GM23338 (cell line): ENCODE measurements around the gene ACTR1A. TPM values are rescaled to one million over a fixed set of nuclear protein-coding genes. Genes with fewer than 3 reads are reported as not detected.
A peak's percentile ranks its signal among the peaks of the same experiment; 100 is the strongest.

ENCODE experiments used
- ATAC-seq: fragments of 200-7000 bp; cut with Tn5 transposase; 3 replicates; pipeline ENCODE4 v1.9.1; 2020
- DNase-seq: peaks from one replicate; pipeline ENCODE4 v3.0.0-alpha.2; 2015; ENCODE audit warnings: low spot score
- H2AFZ ChIP-seq: fragments of 200-600 bp; sonication (generic); 2 replicates; pipeline ENCODE4 v1.8.0; 2016; ENCODE audit warnings: antibody characterized with exemption, mild to moderate bottlenecking, moderate library complexity
- H3F3A ChIP-seq: fragments of 200-600 bp; sonication (generic); replicated peaks from 2 replicates; pipeline ENCODE4 v1.8.0; 2017; ENCODE audit warnings: antibody characterized with exemption, mixed run types, low read depth
- H3K27ac ChIP-seq: fragments of 200-600 bp; sonication (generic); 2 replicates; pipeline ENCODE4 v1.6.1; 2016; ENCODE audit warnings: low read depth
- H3K27me3 ChIP-seq: fragments of 200-600 bp; sonication (generic); 2 replicates; pipeline ENCODE4 v1.8.0; 2016; ENCODE audit warnings: mild to moderate bottlenecking, mixed run types, moderate library complexity; ENCODE audit not compliant: insufficient read depth
- H3K36me3 ChIP-seq: fragments of 200-600 bp; sonication (generic); 2 replicates; pipeline ENCODE4 v1.8.0; 2016; ENCODE audit warnings: mild to moderate bottlenecking; ENCODE audit not compliant: insufficient read depth
- H3K4me1 ChIP-seq: fragments of 200-600 bp; sonication (generic); 2 replicates; pipeline ENCODE4 v1.8.0; 2016; ENCODE audit warnings: mild to moderate bottlenecking, moderate library complexity; ENCODE audit not compliant: insufficient read depth
- H3K4me2 ChIP-seq: fragments of 200-600 bp; sonication (generic); 2 replicates; pipeline ENCODE4 v1.7.1; 2017; ENCODE audit warnings: mixed run types
- H3K4me3 ChIP-seq: fragments of 200-600 bp; sonication (generic); 2 replicates; pipeline ENCODE4 v1.6.1; 2016; ENCODE audit warnings: mixed run types
- H3K79me2 ChIP-seq: fragments of 200-600 bp; sonication (generic); replicated peaks from 2 replicates; pipeline ENCODE4 v1.8.0; 2017; ENCODE audit warnings: mild to moderate bottlenecking; ENCODE audit not compliant: insufficient read depth
- H3K9me2 ChIP-seq: fragments of 200-600 bp; sonication (generic); 2 replicates; pipeline ENCODE4 v1.8.0; 2017; ENCODE audit not compliant: insufficient read depth
- H4K20me1 ChIP-seq: fragments of 200-600 bp; sonication (generic); replicated peaks from 2 replicates; pipeline ENCODE4 v1.8.0; 2017; ENCODE audit warnings: mild to moderate bottlenecking; ENCODE audit not compliant: insufficient read depth
- H3K27ac Mint-ChIP-seq: 2 replicates; pipeline ENCODE4 v1.8.0; 2020; ENCODE audit warnings: inconsistent platforms, mild to moderate bottlenecking, moderate library complexity, mixed read lengths
- H3K27me3 Mint-ChIP-seq: 3 replicates; pipeline ENCODE4 v1.8.0; 2022; ENCODE audit warnings: low read depth, mild to moderate bottlenecking, moderate library complexity, mixed read lengths, inconsistent platforms; ENCODE audit not compliant: insufficient read depth, poor library complexity
- H3K36me3 Mint-ChIP-seq: 3 replicates; pipeline ENCODE4 v1.8.0; 2021; ENCODE audit warnings: low read depth, mild to moderate bottlenecking, inconsistent platforms, moderate library complexity, mixed read lengths
- H3K4me1 Mint-ChIP-seq: 3 replicates; pipeline ENCODE4 v1.8.0; 2020; ENCODE audit warnings: mild to moderate bottlenecking, inconsistent platforms, mixed read lengths
- H3K4me3 Mint-ChIP-seq: 3 replicates; pipeline ENCODE4 v1.8.0; 2021; ENCODE audit warnings: moderate library complexity, mild to moderate bottlenecking, inconsistent platforms, mixed read lengths
- H3K9me3 Mint-ChIP-seq: 3 replicates; pipeline ENCODE4 v1.8.0; 2020; ENCODE audit warnings: moderate library complexity, mild to moderate bottlenecking, inconsistent platforms, mixed read lengths
- CREB1 ChIP-seq: fragments of 250-450 bp; sonication (Bioruptor Pico); IDR thresholded peaks from 2 replicates; pipeline ENCODE4 v1.5.0; 2020; ENCODE audit warnings: low read depth, mild to moderate bottlenecking, moderate library complexity
- CTCF ChIP-seq, 2 experiments: fragments of 200-600 bp in 1 of 2; sonication (generic) in 1 of 2; conservative IDR thresholded peaks; 2 replicates each; pipeline versions ENCODE4 v1.5.1 to v1.6.1; 2016 to 2017; ENCODE audit warnings: antibody characterized with exemption in 2 of 2, low read depth in 2 of 2, mild to moderate bottlenecking in 2 of 2, moderate library complexity in 1 of 2
- EZH2 ChIP-seq: fragments of 200-600 bp; sonication (generic); IDR thresholded peaks from one replicate; pipeline ENCODE4 v1.8.0; 2017; ENCODE audit warnings: antibody characterized with exemption, mild to moderate bottlenecking, low read depth; ENCODE audit not compliant: unreplicated experiment
- JUNB ChIP-seq: IDR thresholded peaks from one replicate; pipeline ENCODE4 v1.6.1; 2016; ENCODE audit warnings: antibody characterized with exemption; ENCODE audit not compliant: unreplicated experiment
- NANOG ChIP-seq: IDR thresholded peaks from 2 replicates; pipeline ENCODE4 v1.6.1; 2016; ENCODE audit warnings: antibody characterized with exemption, borderline replicate concordance
- POLR2AphosphoS5 ChIP-seq: IDR thresholded peaks from 2 replicates; pipeline ENCODE4 v1.6.1; 2016; ENCODE audit warnings: antibody characterized with exemption, low read depth
- STAT1 ChIP-seq: IDR thresholded peaks from one replicate; pipeline ENCODE4 v1.6.1; 2016; ENCODE audit warnings: antibody characterized with exemption; ENCODE audit not compliant: unreplicated experiment
- long read RNA-seq: library from polyadenylated mRNA; unstranded; transcript quantifications from one replicate; pipeline ENCODE4 v2.0.0, GENCODE V29; 2020; ENCODE audit not compliant: unreplicated experiment
- polyA plus RNA-seq: library from polyadenylated mRNA; unstranded; fragments of >200 nt; fragmentation: Nextera tagmentation; extraction: Ambion mirVana; gene quantifications from 2 replicates; pipeline ENCODE4 v1.2.1, GENCODE V29; 2016
- total RNA-seq: library from RNA; depleted of rRNA; stranded (reverse); fragments of >200 nt; shearing (Covaris generic); gene quantifications from 2 replicates; pipeline ENCODE4 v1.2.3, GENCODE V29; 2014; rRNA removed
- TF ChIP-seq, protein P1 (sequence below): IDR thresholded peaks from 2 replicates; pipeline ENCODE4 v1.6.1; 2016; ENCODE audit warnings: antibody characterized with exemption
- TF ChIP-seq, protein P2 (sequence below): IDR thresholded peaks from one replicate; pipeline ENCODE4 v1.6.1; 2018; ENCODE audit warnings: antibody characterized with exemption; ENCODE audit not compliant: unreplicated experiment

Gene ACTR1A
- total RNA-seq: 96.9 and 101 TPM in 2 replicates
- polyA plus RNA-seq: 39.4 and 41.2 TPM in 2 replicates
- long read RNA-seq, transcript ACTR1A-201 (11 exons, 2,829 nt): major isoform, 59 of 72 reads
- long read RNA-seq, partial matches to known transcripts: 1 of 72 reads
- long read RNA-seq, other reads (novel, unspliced or antisense): 12 of 72 reads

- Histone ChIP-seq H3K27me3 (peaks cover 16% of the 10 kb centered on the region), H3K4me1 (peaks cover 6% of the 10 kb centered on the region; the same call in 1 of the 2 replicates), H3F3A (peaks cover 3% of the 10 kb centered on the region; the same call in 1 of the 2 replicates), H3K4me2 (peak within 1 kb of the TSS; percentile 91), H3K79me2 (peaks cover 42% of the 10 kb centered on the region), H3K4me3 (peak within 1 kb of the TSS; percentile 71), H2AFZ (peak within 1 kb of the TSS; percentile 90), H3K9me2 (no peaks in the 10 kb centered on the region), H4K20me1 (peaks cover 52% of the 10 kb centered on the region), H3K27ac (0 out of 2 replicates have a peak within 1 kb of the TSS, but pooled peaks have one; percentile 1), H3K36me3 (no peaks in the 10 kb centered on the region)
- H3K27me3 Mint-ChIP-seq: peaks cover 7% of the 10 kb centered on the region
- H3K4me1 Mint-ChIP-seq: peaks cover 8% of the 10 kb centered on the region; the same call in 2 of the 3 replicates
- TF ChIP-seq JUNB (peak; percentile 78), POLR2AphosphoS5 (peak; percentile 79), EZH2 (no peak), CTCF (conservative IDR thresholded peaks at IDR 0.05; ENCODE audit: low read depth in 2 of 2) (no peak), NANOG (peak; percentile 45; the same call in 1 of the 2 replicates), CREB1 (peak; percentile 69)
- TF ChIP-seq, protein P1, sequence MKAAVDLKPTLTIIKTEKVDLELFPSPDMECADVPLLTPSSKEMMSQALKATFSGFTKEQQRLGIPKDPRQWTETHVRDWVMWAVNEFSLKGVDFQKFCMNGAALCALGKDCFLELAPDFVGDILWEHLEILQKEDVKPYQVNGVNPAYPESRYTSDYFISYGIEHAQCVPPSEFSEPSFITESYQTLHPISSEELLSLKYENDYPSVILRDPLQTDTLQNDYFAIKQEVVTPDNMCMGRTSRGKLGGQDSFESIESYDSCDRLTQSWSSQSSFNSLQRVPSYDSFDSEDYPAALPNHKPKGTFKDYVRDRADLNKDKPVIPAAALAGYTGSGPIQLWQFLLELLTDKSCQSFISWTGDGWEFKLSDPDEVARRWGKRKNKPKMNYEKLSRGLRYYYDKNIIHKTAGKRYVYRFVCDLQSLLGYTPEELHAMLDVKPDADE: peak; percentile 100
- no peaks in the 10 kb centered on the region for H3K36me3 Mint-ChIP-seq
- ATAC-seq (peak; percentile 80), DNase-seq (peak; percentile 99)
- no peak within 1 kb of the TSS for H3K4me3 Mint-ChIP-seq
- H3K27ac Mint-ChIP-seq: no peak within 1 kb of the TSS
- H3K9me3 Mint-ChIP-seq: no peaks in the 10 kb centered on the region
Measured at GRCh38 chr10:102502337-102503151, at the start of gene ACTR1A. TSS of gene ACTR1A (minus strand) at chr10:102502712. CDS start at chr10:102502647, 65 bp downstream.

- Histone ChIP-seq H2AFZ (no peak overlapping the region), H3K79me2 (no peaks in the 10 kb centered on the region), H3K4me2 (no peak overlapping the region), H3K27me3 (no peaks in the 10 kb centered on the region), H3F3A (no peaks in the 10 kb centered on the region), H3K27ac (no peak overlapping the region), H3K4me3 (no peak overlapping the region), H4K20me1 (no peaks in the 10 kb centered on the region; the same call in 1 of the 2 replicates), H3K4me1 (no peaks in the 10 kb centered on the region), H3K9me2 (no peaks in the 10 kb centered on the region), H3K36me3 (no peaks in the 10 kb centered on the region)
- H3K9me3 Mint-ChIP-seq: no peaks in the 10 kb centered on the region
- no peaks in the 10 kb centered on the region; the same call in 2 of the 3 replicates for H3K4me1 Mint-ChIP-seq
- H3K27me3 Mint-ChIP-seq: no peaks in the 10 kb centered on the region
- H3K4me3 Mint-ChIP-seq: no peak overlapping the region
- no peak for ATAC-seq
- H3K36me3 Mint-ChIP-seq: peaks cover 10% of the 10 kb centered on the region; the same call in 2 of the 3 replicates
- TF ChIP-seq JUNB (no peak), STAT1 (no peak)
- TF ChIP-seq, protein P1: no peak
- TF ChIP-seq, protein P2, sequence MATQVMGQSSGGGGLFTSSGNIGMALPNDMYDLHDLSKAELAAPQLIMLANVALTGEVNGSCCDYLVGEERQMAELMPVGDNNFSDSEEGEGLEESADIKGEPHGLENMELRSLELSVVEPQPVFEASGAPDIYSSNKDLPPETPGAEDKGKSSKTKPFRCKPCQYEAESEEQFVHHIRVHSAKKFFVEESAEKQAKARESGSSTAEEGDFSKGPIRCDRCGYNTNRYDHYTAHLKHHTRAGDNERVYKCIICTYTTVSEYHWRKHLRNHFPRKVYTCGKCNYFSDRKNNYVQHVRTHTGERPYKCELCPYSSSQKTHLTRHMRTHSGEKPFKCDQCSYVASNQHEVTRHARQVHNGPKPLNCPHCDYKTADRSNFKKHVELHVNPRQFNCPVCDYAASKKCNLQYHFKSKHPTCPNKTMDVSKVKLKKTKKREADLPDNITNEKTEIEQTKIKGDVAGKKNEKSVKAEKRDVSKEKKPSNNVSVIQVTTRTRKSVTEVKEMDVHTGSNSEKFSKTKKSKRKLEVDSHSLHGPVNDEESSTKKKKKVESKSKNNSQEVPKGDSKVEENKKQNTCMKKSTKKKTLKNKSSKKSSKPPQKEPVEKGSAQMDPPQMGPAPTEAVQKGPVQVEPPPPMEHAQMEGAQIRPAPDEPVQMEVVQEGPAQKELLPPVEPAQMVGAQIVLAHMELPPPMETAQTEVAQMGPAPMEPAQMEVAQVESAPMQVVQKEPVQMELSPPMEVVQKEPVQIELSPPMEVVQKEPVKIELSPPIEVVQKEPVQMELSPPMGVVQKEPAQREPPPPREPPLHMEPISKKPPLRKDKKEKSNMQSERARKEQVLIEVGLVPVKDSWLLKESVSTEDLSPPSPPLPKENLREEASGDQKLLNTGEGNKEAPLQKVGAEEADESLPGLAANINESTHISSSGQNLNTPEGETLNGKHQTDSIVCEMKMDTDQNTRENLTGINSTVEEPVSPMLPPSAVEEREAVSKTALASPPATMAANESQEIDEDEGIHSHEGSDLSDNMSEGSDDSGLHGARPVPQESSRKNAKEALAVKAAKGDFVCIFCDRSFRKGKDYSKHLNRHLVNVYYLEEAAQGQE: no peak
- no peak overlapping the region for H3K27ac Mint-ChIP-seq
- no peak for DNase-seq
Measured at GRCh38 chr10:102550636-102551210, 48.2 kb upstream of the ACTR1A start.
